Esophagus squamous epithelium (tissue), 4 donors: Measurements from ENCODE around the gene DOCK10.

Experiments
- CTCF ChIP-seq, 6 experiments: fragments of 450-650 bp in 4 of 6; fragments of 200-600 bp in 2 of 6; sonication (generic) in 2 of 6; IDR thresholded peaks; one replicate each; pipeline ENCODE4 v1.5.1; 2016 to 2019; ENCODE audit warnings: antibody characterized with exemption in 6 of 6, mild to moderate bottlenecking in 4 of 6, moderate library complexity in 4 of 6
- POLR2A ChIP-seq, 4 donors: fragments of 450-650 bp; IDR thresholded peaks; one replicate each; pipeline ENCODE4 v1.6.1; 2017; ENCODE audit warnings: antibody characterized with exemption in 4 of 4, mild to moderate bottlenecking in 4 of 4, moderate library complexity in 3 of 4

- no peak for TF ChIP-seq CTCF (IDR thresholded peaks at IDR 0.05)
- no peak for TF ChIP-seq POLR2A (IDR thresholded peaks at IDR 0.05)
Measured at GRCh38 chr2:225041207-225041850, 939 bp downstream of the DOCK10 start.
